Measurements from ENCODE around the gene GPC2.

Gene GPC2

GRCh38 chr7:100169147-100169850 is 7.9 kb downstream of the GPC2 start:
- DNase-seq (ENCODE audit: low read depth) = no peak

- DNase-seq (ENCODE audit: low read depth) = no peak
Observed at GRCh38 chr7:100167912-100168323, 9.3 kb downstream of the GPC2 start.

GRCh38 chr7:100166970-100167911 is 9.9 kb downstream of the GPC2 start:
- no peak for DNase-seq (ENCODE audit: low read depth)

GRCh38 chr7:100166317-100166940 is 10.8 kb downstream of the GPC2 start:
- DNase-seq (ENCODE audit: low read depth) = no peak

- no peak for DNase-seq (ENCODE audit: low read depth)
Observed at GRCh38 chr7:100163871-100164270, 13.3 kb downstream of the GPC2 start.

- DNase-seq (ENCODE audit: low read depth) = no peak
Observed at GRCh38 chr7:100163006-100163531, 14.1 kb downstream of the GPC2 start.

DNA sequence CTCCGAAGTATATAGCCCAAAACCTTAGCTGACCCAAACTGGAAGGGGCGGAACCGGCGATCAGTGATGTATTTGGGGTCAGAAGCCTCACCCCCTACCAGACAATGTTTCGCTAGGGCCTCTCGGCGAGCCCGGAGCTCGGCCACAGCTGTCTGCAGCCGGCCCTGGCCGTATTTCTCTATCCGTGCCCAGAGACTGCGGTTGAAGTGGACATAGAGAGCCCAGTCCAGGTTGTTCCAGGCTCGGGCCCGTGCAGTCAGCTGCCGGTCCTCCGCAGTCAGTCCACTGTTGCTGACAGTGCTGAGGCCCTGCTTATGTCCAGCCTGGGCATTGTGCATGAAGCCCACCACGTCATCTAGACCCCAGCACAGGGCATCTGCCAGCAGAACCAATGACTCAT is 17.1 kb downstream of the GPC2 start:
- DNase-seq (ENCODE audit: low read depth) = no peak

DNA sequence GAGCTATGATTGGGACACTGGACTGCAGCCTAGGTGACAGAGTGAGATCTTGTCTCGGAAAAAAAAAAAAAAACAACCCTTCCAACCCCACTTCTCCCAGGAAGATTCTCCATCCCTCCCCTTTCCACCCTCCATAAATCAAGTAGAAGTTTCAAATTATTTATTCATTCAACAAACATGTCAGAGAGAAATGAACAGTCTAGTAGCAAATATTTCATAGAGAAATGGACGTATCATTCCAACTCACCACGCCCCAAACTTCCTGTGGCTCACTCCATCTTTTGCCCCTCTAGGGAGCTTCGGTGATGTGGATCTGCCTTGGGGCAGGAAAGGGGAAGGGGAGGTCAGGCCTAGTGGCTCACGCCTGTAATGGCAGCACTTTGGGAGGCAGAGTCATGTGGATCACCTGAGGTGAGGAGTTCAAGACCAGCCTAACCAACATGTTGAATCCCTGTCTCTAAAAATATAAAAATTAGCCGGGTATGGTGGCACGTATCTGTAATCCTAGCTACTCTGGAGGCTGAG is 18.0 kb downstream of the GPC2 start:
- DNase-seq (ENCODE audit: low read depth) = no peak

- peak; percentile 86 for DNase-seq (ENCODE audit: low read depth)
Observed at GRCh38 chr7:100158229-100159098, 18.7 kb downstream of the GPC2 start, which contains the start of gene TRAPPC14. Gene TRAPPC14 (minus strand): TSS chr7:100158723. CDS start chr7:100158499, 224 bp downstream.

GRCh38 chr7:100157334-100158228 is 19.6 kb downstream of the GPC2 start:
- DNase-seq (ENCODE audit: low read depth) = no peak

GRCh38 chr7:100157069-100157333 is 20.2 kb downstream of the GPC2 start:
- no peak for DNase-seq (ENCODE audit: low read depth)

DNA sequence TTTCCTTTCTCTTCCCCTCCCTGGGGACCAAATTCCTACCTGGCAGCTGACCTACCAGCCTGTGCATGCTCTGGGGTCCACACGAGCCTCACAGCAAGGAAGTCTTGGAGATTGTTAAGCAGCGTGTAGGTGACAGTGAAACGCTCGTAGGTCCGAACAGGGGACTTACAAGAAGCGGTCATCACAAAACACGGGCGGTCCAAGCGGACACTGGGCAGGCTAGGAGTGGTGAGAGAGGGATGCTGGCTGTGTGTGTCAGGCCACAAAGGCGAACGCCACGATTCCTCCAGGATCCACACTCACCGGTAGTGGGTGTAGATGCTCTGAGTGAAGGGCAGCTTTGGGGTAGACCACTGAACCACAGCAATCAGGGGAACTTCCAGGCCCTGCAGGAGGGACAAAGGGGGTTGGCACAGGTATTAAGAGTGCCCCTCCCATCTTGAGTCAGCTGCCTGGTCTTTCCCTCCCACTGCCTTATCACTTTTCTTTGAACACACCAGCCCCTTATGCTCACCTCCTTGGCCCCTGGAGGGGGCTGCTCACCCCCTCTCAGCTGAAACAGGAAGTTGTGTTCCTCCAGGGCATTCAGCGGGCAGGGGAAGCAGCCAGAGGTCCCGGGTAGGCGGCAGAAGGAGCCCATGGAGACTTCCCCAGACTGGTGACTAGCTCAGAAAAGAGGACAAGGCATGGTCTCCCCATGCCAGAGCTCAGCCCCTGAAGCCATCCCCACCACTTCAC is 20.7 kb downstream of the GPC2 start:
- no peak for DNase-seq (ENCODE audit: low read depth)

- DNase-seq (ENCODE audit: low read depth) = no peak
Observed at GRCh38 chr7:100155553-100156317, 21.4 kb downstream of the GPC2 start.

DNA sequence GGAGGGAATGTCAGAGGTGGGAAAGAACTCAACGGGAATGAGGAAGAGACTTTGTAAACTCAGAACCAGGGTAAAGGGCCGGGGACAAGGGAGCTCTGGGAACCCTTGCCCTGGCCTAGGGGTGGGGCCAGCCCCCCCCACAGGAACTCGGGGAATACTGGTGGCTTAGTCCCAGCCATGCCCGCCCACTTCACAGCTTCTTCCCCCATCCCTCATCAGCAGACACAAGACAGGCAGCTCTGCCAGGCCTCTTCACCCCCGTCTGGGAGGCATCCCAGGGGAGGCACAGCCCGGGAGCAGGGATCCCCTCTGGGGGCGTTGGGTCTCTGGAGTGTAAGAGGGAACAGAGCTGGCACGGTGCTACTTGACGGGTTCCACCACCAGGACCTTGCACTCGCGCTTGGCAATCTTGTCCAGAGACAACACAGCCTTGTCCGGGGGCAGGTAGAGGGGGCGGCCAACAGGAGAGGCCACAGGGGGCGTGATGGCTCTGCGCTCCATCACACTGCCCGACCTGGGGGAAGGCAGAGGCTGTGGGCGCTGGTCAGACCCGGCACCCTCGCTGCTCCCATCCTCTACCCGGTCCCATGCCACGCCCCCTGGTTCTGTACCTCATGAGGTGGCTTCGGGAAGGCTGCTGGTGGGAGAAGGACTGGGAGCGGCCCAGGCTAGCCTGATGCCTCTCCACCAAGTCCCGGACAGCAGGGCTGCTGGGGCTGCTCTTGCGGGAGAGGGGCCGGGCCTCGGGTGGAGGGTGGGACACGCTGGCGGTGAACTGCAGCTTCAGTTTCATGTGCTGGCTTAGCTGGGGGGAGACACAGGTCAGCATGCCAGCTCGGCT is 22.3 kb downstream of the GPC2 start:
- DNase-seq (ENCODE audit: low read depth) = no peak

GRCh38 chr7:100153708-100154535 is 23.3 kb downstream of the GPC2 start:
- no peak for DNase-seq (ENCODE audit: low read depth)

DNA sequence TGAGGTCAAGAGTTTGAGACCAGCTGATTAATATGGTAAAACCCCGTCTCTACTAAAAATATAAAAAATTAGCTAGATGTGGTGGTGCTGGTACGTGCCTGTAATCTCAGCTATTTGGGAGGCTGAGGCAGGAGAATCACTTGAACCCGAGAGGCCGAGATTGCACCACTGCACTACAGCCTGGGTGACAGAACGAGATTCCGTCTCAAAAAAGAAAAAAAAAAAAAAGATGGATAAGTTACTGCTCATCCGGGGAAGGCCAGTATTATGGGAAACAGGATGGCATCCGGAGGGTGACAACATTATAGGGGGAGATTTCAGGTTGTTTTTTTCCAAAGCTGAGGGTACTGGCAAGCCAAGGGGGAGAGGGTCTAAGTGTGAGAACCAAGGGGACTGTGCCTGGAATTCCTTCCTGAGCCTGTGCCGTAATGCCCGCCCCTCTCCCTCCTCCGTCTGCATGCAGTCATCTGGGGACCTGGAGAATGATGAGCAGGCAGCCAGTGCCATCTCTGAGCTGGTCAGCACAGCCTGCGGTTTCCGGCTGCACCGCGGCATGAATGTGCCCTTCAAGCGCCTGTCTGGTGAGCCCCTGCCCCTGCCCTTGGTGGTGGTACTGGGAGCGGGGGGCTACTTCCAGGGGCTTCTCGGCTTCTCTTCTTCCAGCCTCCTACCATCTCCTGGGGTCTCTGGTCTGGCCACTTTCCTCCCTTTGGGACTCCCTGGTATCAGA is 24.1 kb downstream of the GPC2 start:
- no peak for DNase-seq (ENCODE audit: low read depth)

Measured in activated T-helper 1 cell treated with Interleukin-2 at 50 U/mL for 16 hours (primary cell).